MM.1S (cell line): ENCODE data around the gene RGS7.

ENCODE experiments used
- DNase-seq: peaks from one replicate; pipeline ENCODE4 v3.0.0-alpha.2; 2015
- H2AFZ ChIP-seq: fragments of 300-600 bp; sonication (generic); 2 replicates; pipeline ENCODE4 v1.6.0; 2016; ENCODE audit warnings: antibody characterized with exemption, low read length
- H3F3A ChIP-seq: fragments of 300-600 bp; sonication (generic); 2 replicates; pipeline ENCODE4 v1.6.1; 2016; ENCODE audit warnings: mild to moderate bottlenecking, antibody characterized with exemption, low read length, moderate library complexity, mixed read lengths; ENCODE audit not compliant: insufficient read depth
- H3K27ac ChIP-seq: fragments of 300-600 bp; sonication (generic); 2 replicates; pipeline ENCODE4 v1.5.1; 2016; ENCODE audit warnings: mild to moderate bottlenecking, low read length
- H3K27me3 ChIP-seq: fragments of 300-600 bp; sonication (generic); replicated peaks from 2 replicates; pipeline ENCODE4 v1.6.0; 2016; ENCODE audit warnings: low read length; ENCODE audit not compliant: insufficient read depth
- H3K36me3 ChIP-seq: fragments of 300-600 bp; sonication (generic); replicated peaks from 2 replicates; pipeline ENCODE4 v1.6.1; 2016; ENCODE audit warnings: mild to moderate bottlenecking, low read length, mixed read lengths; ENCODE audit not compliant: insufficient read depth
- H3K4me1 ChIP-seq: fragments of 300-600 bp; sonication (generic); 2 replicates; pipeline ENCODE4 v1.6.1; 2016; ENCODE audit warnings: low read length, mixed read lengths
- H3K4me2 ChIP-seq: fragments of 300-600 bp; sonication (generic); 2 replicates; pipeline ENCODE4 v1.6.0; 2016; ENCODE audit warnings: low read depth, low read length
- H3K4me3 ChIP-seq: fragments of 300-600 bp; sonication (generic); 2 replicates; pipeline ENCODE4 v1.5.1; 2016; ENCODE audit warnings: low read length, mixed read lengths
- H3K79me2 ChIP-seq: fragments of 300-600 bp; sonication (generic); 2 replicates; pipeline ENCODE4 v1.6.1; 2016; ENCODE audit warnings: mixed run types, low read length, mixed read lengths
- H3K9ac ChIP-seq: fragments of 300-600 bp; sonication (generic); 2 replicates; pipeline ENCODE4 v1.6.1; 2016; ENCODE audit warnings: low read length, mixed read lengths
- H3K9me2 ChIP-seq: fragments of 300-600 bp; sonication (generic); replicated peaks from 2 replicates; pipeline ENCODE4 v1.6.1; 2016; ENCODE audit warnings: mild to moderate bottlenecking, low read length, mixed read lengths; ENCODE audit not compliant: insufficient read depth
- H3K9me3 ChIP-seq: fragments of 300-600 bp; sonication (generic); replicated peaks from 2 replicates; pipeline ENCODE4 v1.6.1; 2016; ENCODE audit warnings: mild to moderate bottlenecking, low read length, mixed read lengths; ENCODE audit not compliant: insufficient read depth
- H4K20me1 ChIP-seq: fragments of 300-600 bp; sonication (generic); 2 replicates; pipeline ENCODE4 v1.6.1; 2016; ENCODE audit warnings: mild to moderate bottlenecking, low read length, moderate library complexity, mixed read lengths; ENCODE audit not compliant: insufficient read depth
- CTCF ChIP-seq: fragments of 300-600 bp; sonication (generic); IDR thresholded peaks from 2 replicates; pipeline ENCODE4 v1.5.1; 2016; ENCODE audit warnings: antibody characterized with exemption, low read length, mixed read lengths
- EZH2 ChIP-seq: fragments of 300-600 bp; sonication (generic); optimal IDR thresholded peaks from 2 replicates; pipeline ENCODE3; 2017; ENCODE audit warnings: low read depth, mild to moderate bottlenecking, antibody characterized with exemption, low read length, mixed read lengths
- EZH2phosphoT487 ChIP-seq: fragments of 300-600 bp; sonication (generic); IDR thresholded peaks from 2 replicates; pipeline ENCODE4 v1.6.1; 2018; ENCODE audit warnings: antibody characterized with exemption, low read length

The RGS7 gene

GRCh38 chr1:240912821-240913220, 444.2 kb downstream of the RGS7 start:
- Histone ChIP-seq H3K27ac (no peak overlapping the region), H3K4me1 (peaks cover 25% of the 10 kb centered on the region)
- TF ChIP-seq EZH2phosphoT487 (no peak), EZH2 (no peak), CTCF (no peak)

GRCh38 chr1:240909701-240910457, 447.1 kb downstream of the RGS7 start:
- Histone ChIP-seq H3K4me2 (peak overlapping the region; percentile 75), H3K4me3 (peak overlapping the region; percentile 43), H3K27me3 (no peaks in the 10 kb centered on the region), H3K27ac (peak overlapping the region; percentile 81), H3K9me3 (no peaks in the 10 kb centered on the region), H4K20me1 (no peaks in the 10 kb centered on the region), H3K4me1 (peaks cover 32% of the 10 kb centered on the region), H3K9me2 (no peaks in the 10 kb centered on the region), H3K36me3 (no peaks in the 10 kb centered on the region), H2AFZ (peak overlapping the region; percentile 50), H3K9ac (peak overlapping the region; percentile 40; the same call in 1 of the 2 replicates), H3F3A (peaks cover 21% of the 10 kb centered on the region), H3K79me2 (no peaks in the 10 kb centered on the region)
- peak; percentile 91 for DNase-seq
- TF ChIP-seq EZH2 (no peak), EZH2phosphoT487 (no peak), CTCF (no peak)

More at GRCh38 chr1:240912821-240913220, 444.2 kb downstream of the RGS7 start:
- H3K4me3 ChIP-seq, result no peak overlapping the region
- H3K9me3 ChIP-seq, result no peaks in the 10 kb centered on the region
- H3F3A ChIP-seq, result peaks cover 21% of the 10 kb centered on the region
- H2AFZ ChIP-seq, result no peak overlapping the region
- no peaks in the 10 kb centered on the region for H4K20me1 ChIP-seq
- H3K36me3 ChIP-seq, result no peaks in the 10 kb centered on the region
- DNase-seq, result no peak
- H3K79me2 ChIP-seq, result no peaks in the 10 kb centered on the region
- H3K9ac ChIP-seq, result no peak overlapping the region
- no peak overlapping the region for H3K4me2 ChIP-seq
- H3K27me3 ChIP-seq, result no peaks in the 10 kb centered on the region
- H3K9me2 ChIP-seq, result no peaks in the 10 kb centered on the region

- Histone ChIP-seq H3K27ac (no peak overlapping the region), H3K9me3 (no peaks in the 10 kb centered on the region), H3K9ac (no peak overlapping the region), H3K9me2 (no peaks in the 10 kb centered on the region), H3K36me3 (no peaks in the 10 kb centered on the region), H4K20me1 (no peaks in the 10 kb centered on the region), H3K4me1 (peaks cover 31% of the 10 kb centered on the region), H3K27me3 (no peaks in the 10 kb centered on the region), H3K4me2 (no peak overlapping the region), H3K79me2 (no peaks in the 10 kb centered on the region), H3K4me3 (no peak overlapping the region), H3F3A (peaks cover 21% of the 10 kb centered on the region), H2AFZ (no peak overlapping the region)
- TF ChIP-seq CTCF, result no peak
- no peak for TF ChIP-seq EZH2
- TF ChIP-seq EZH2phosphoT487, result no peak
- peak; percentile 46 for DNase-seq
These were observed 450.5 kb downstream of the RGS7 start for GRCh38 chr1:240906477-240906876.
